Stimulated activated CD4-positive, alpha-beta T cell treated with anti-CD3 and anti-CD28 coated beads, Interleukin-15, amount 100 ng/mL, for 48 hours (primary cell): ENCODE results near the gene RNASET2.

Experiments
- DNase-seq, 2 donors: peaks; one replicate each; pipeline ENCODE4 v3.0.0-alpha.2; 2020; ENCODE audit warnings: low read depth in 2 of 2

Gene RNASET2

DNA sequence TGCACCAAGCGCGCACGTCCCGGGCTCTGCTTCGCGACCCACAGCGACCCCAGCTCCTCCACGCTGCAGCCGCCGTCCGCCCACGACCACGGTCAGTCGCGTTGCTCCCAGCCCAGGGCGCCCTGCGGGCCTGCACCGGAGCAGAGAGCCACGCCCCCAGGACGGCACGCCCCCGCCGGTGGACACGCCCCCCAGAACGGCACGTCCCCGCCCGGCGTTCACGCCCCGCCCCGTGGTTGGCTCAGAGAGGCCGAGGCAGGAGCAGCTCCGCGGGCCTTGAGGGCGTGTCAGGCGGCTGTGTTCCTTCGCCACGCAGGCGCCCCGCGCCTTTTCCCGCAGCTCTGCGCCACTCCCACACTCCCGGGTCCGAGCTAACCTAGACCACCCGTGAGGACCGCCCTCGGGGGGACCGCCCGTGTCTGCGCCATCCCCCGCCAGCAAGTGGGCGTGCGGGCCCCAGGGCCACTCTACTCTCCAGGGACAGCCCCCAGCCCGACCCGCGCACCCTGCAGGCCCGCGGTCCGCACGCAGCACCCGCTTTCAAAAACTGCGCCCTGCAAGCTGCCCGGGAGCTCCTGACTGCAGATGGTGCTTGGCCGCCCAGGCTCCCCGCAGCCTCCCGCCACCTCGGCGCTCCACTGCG, at the start of gene RNASET2:
Gene RNASET2, minus strand, starts transcription at position 107 of the 643 bp plus-strand sequence. CDS start 368 bp downstream, outside the sequence.
- peak; percentile 96 to 99 for DNase-seq

DNA sequence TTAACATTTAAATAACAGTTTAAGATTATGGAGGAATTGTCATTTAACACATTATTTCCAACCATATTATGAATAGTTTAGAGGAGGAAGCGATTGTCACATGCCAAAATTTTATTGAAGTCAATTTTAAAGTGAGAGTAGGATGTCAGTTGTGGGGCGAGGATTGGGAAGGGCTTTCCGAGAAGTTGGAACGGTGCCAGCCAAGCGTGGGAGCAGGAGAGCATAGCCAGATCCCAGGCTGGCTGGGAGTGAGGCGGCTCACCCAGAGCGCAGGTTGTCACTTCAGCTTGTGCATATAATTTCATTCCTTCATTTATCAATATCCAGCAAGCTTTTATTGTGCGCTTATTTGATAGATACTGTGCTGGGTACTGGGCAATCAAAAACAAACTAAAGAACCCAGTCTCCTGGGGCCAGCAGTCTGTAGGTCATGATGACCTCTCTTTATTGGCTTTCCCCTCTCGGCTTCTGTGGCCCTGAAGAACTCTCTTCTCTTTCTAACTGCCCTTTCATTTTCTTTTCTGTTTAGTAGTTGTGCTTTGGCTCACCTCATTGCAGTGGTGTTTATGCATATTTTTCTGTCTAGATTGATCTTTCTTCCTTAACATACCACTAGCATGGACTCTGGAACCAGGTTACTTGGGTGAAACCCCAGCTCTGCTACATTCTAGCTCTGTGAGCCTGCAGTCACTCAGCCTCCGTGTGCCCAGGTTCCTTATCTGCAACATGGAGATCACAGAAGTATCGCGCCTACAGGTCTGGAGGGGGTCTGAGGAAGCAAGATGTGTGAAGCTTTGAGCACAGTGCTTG, 49.2 kb upstream of the RNASET2 start:
- no peak for DNase-seq

DNA sequence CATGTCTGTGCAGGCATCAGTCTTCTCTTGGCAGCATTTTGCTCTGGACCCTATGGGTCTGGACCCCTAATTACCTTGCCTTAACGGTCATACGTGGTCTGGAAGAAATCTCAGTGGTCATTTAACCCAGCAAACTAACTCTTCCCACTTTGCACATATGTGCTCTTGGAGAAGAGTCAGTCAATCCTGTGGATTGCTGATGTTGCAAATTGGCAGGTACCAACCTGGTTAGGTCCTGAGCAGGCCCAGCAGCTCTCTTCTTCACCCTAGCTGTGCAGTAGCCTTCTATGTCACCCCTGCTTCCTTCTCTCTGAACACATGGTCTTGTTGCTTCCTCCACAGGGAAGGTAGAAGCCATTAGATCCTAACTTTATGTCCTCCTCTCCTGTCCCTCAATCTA, 44.4 kb upstream of the RNASET2 start:
- no peak for DNase-seq

GRCh38 chr6:166999884-167000253, 43.5 kb upstream of the RNASET2 start:
- DNase-seq = no peak

- peak; percentile 78 for DNase-seq
Observed at GRCh38 chr6:166999145-166999883, 43.0 kb upstream of the RNASET2 start, which contains the start of gene CEP43. Gene CEP43, plus strand, starts transcription at chr6:166999397. Its CDS starts 16 bp downstream, at chr6:166999413.

DNA sequence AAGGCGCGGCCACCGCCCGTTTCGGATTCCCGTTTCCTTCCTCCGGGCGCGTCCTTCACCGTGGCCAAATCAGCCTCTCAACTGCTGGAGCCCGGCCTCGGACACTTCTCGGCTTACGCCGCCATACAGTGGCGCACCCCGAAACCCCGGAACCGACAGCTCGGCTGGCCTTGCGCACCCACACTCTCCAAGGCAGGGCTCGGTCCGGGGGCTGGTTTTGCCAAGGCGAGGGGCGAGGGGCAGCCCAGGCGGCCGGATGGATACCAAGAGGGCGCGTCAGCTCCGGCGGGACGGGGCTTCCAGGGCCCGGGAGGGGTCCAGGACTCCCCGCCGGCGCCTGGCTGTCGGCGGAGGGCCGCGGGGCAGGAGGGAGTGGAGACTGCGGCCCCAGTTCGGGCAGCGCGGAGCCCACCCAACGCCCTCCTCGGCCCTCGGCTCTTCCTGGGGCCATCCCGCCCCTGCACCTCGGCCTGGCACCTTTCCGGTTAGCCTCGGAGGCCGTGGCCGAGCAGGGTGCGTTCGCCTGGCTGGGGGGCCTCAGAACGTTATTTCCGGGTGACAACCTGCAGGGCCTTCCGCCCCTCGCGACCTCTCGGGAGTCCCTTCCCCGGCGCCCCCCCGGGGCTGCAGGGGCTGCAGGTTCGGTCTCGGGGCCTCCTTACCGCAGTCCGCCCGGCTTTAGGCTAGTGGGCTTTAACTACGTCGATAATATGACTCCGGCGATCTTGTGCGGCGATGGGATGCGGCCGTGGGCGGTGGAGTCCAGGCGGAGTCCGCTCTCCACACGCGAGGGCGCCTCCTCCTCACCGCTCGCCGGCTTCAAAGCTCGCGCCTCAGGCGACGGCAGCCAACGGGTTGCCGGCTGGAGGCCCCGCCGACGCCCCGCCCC, 42.1 kb upstream of the RNASET2 start:
- peak in 1 of 2 donors; percentile 2 for DNase-seq

DNA sequence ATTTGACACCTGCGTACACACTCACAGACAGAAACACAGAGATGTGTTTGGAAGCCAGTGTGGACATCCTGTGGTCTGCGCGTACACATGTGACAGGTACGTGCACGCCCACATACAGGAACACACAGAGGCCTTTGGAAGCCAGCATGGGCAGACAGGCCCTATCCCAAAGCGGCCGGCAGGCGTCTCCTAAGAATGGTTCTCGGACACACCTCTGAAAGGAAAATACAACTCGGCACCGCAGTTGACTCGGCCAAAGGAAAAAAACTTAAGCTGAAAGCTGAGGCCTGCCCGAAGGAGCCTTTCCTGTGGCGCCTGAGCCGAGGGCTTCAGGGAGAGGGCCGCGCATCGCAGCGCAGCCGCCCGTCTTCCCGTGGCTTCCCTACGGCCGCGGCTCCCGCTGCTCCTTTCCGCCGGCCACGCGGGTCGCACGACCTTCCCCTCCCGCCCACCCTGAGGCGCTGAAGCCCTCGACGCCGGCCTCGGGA, 41.5 kb upstream of the RNASET2 start:
- peak; percentile 45 to 58 for DNase-seq

GRCh38 chr6:166997348-166997747, 41.0 kb upstream of the RNASET2 start:
- no peak for DNase-seq

DNA sequence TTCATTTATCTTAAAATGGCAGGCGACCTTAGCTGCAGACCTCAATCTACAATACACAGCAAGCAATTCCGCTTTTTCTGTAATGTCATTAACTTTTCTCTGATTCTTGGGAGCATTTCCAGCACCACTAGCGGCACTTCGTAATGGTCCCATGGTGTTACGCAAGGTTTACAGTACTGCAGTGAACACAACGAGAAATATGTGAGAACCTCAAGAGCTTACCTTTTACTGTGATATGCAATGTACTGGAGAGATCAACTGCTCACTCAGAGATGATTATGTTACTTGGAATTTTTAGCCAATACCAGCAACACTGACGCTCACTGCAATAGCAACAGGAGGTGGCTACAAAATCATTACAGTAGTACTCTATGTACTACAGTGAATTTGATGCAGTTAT, 40.1 kb upstream of the RNASET2 start:
- no peak for DNase-seq

DNA sequence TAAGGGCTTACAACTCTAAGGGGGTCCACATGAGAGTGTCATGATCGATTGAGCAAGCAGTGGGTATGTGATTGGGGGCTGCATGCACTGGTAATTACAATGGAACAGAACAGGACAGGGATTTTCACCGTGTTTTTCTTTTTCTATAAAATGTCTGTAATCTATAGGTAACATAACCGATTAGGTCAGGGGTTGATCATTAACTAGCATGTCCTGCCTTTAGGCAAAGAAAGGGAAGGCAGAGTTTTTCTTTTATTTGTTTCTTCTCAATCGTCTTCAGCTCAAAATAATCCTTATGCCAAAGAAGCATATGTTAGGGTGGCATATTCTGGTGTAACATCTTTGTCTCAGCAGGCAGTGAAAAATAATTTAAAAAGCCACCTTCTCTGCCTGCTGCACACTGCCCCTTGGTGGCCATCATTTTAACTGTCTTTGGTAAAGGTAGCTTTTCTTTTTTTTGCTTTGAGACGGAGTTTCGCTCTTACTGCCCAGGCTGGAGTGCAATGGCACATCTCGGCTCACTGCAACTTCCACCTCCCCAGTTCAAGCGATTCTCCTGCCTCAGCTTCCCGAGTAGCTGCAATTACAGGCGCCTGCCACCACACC, 33.2 kb upstream of the RNASET2 start:
- DNase-seq = peak; percentile 6 to 36

DNA sequence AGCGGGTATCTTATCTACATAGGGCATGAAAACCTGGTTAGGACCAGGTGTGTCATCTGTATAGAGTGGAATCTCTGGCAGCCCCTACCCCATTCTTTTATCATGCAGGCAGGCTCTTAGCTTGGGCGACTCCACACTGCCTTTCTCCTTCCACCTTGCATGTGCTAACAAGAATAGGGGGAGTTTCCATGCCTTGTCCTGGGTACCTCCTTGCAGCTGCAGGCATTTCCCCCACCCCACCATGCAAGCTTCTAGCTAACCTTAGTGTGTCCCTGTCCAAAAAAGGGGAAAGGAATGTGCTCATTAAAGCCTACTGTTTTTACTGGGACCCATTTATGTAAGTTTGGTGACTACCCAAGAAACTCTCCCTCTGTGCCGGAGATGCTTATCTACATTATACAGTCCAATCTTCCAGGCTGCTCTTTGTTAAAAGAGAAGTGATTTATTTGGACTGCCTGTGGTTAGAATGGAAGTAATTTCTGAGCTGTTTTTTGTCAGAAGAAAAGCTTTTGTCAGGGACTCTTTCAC, 32.4 kb upstream of the RNASET2 start:
- DNase-seq = no peak

GRCh38 chr6:166987930-166988329, 31.6 kb upstream of the RNASET2 start:
- no peak for DNase-seq

GRCh38 chr6:166987448-166987847, 31.1 kb upstream of the RNASET2 start:
- no peak for DNase-seq

- no peak for DNase-seq
Observed at GRCh38 chr6:166980738-166981137, 24.4 kb upstream of the RNASET2 start.

- no peak for DNase-seq
Observed at GRCh38 chr6:166977621-166978525, 21.5 kb upstream of the RNASET2 start.

GRCh38 chr6:166976636-166977035, 20.3 kb upstream of the RNASET2 start:
- DNase-seq = no peak

DNA sequence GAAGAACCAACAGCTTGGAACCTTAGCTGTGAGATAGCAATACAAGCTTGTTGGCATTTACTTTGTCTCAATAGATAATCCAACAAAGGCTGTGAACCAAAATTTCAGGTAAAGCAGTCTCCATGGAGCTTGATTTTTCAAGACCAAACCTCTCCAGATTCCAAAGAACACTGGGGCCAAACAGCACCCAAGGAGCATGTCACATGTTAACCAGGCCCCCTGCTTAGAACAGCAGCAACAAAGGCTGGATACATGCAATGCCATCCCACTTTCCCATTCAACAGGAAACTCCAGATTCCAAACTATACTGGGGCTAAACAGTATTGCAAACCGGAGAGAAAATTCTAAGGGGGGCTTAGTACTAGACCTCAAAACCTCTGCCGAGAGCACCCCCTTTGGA, 15.8 kb upstream of the RNASET2 start:
- no peak for DNase-seq

DNA sequence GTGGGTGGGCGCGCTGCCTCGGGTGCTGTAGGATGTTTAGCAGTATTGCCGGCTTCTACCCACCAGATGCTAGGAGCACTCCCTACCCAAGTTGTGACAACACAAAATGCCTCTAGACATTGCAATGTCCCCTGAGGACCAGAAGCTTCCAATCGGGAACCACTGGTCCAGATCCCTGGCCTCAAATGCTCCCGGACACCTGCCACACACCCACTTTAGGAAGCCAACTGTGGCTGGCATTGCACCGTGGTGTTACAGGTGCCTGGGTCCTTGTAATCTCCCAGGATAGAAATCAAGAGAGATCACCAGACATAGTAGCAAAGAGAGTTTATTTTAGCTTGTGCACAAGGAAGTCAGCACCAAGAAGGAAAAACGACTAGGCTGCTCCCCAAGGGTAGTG, 14.9 kb upstream of the RNASET2 start:
- no peak for DNase-seq

- no peak for DNase-seq
Observed at GRCh38 chr6:166970776-166971175, 14.4 kb upstream of the RNASET2 start.

- no peak for DNase-seq
Observed at GRCh38 chr6:166970091-166970490, 13.7 kb upstream of the RNASET2 start.
